ENCODE data around the gene CEP170. TPM values are rescaled to one million over a fixed set of nuclear protein-coding genes. Genes with fewer than 3 reads are reported as not detected.

The CEP170 gene
- total RNA-seq = 10 to 100 TPM in 3 of 4 donors, 1 to 10 TPM in 1; 7.5 to 25.4 (median 11.8) TPM

- H3K36me3 ChIP-seq = no peaks in the 10 kb centered on the region
- H3K4me1 ChIP-seq = peaks cover 6 to 38% (median 23%) of the 10 kb centered on the region in 4 donors
- TF ChIP-seq POLR2A (IDR thresholded peaks at IDR 0.05) (peak; percentile 49), EP300 (IDR thresholded peaks at IDR 0.05; ENCODE audit: low read depth) (no peak), POLR2AphosphoS5 (IDR thresholded peaks at IDR 0.05) (peak; percentile 81 to 87 (median 82)), CTCF (IDR thresholded peaks at IDR 0.05) (no peak)
- peak within 1 kb of the TSS; percentile 76 to 95 (median 87) for H3K4me3 ChIP-seq
- in situ Hi-C loops (cut with MboI; ENCODE audit: low pct_ligation_motif_present in 1 of 4, low pct_unique_long_range_greater_than_20kb in 1 of 4, low sequenced_read_pairs in 3 of 4) (no loop called here), intact Hi-C loops (cut with DNase I; ENCODE audit: low total_unique reads) (no loop called here)
- peak within 1 kb of the TSS; percentile 93 to 98 (median 98) for H3K27ac ChIP-seq
- H3K9me3 ChIP-seq = no peaks in the 10 kb centered on the region
- no peaks in the 10 kb centered on the region for H3K27me3 ChIP-seq
- 0% methylated on average over 35 of the region's 74 CpGs; no CpG with 5 or more reads in 1 of the 2 donors for WGBS, 2 donors (ENCODE audit: low coverage in 1 of 2)
- peak; percentile 93 for DNase-seq
Measured at GRCh38 chr1:243254927-243255790, at the start of gene CEP170. TSS of gene CEP170 (minus strand) at chr1:243255281. CDS start at chr1:243225280, 30,001 bp downstream.

DNA sequence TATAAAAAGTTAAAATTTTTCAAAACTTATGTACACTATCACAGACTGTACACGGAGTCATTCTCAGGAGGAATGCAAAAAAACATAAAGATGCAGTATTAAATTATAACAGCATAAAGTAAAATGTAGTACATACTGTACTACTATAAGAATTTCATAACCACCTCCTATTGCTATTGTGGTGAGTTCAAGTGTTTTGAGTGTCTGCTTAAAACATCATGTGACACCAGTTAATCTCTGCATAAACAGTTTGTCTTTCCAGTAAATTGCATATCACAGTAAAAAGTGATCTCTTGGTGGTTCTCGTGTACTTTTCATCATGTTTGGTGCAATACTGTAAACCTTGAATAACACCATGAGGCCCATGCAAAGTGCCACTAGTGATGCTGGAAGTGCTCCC, 46.0 kb upstream of the CEP170 start:
- no peak for DNase-seq
- H3K27me3 ChIP-seq = no peaks in the 10 kb centered on the region
- peaks cover 0 to 25% (median 4%) of the 10 kb centered on the region in 4 donors for H3K36me3 ChIP-seq
- no peak for TF ChIP-seq POLR2A (IDR thresholded peaks at IDR 0.05)
- TF ChIP-seq CTCF (IDR thresholded peaks at IDR 0.05) = no peak
- TF ChIP-seq EP300 (IDR thresholded peaks at IDR 0.05; ENCODE audit: low read depth) = no peak
- TF ChIP-seq POLR2AphosphoS5 (IDR thresholded peaks at IDR 0.05) = no peak
- in situ Hi-C loops (cut with MboI; ENCODE audit: low pct_ligation_motif_present in 1 of 4, low pct_unique_long_range_greater_than_20kb in 1 of 4, low sequenced_read_pairs in 3 of 4) = loop anchor here in 3 of 4 donors (25.0 kb wide), 1 partner anchor 839 kb away; no protein-coding TSS in a partner anchor
- intact Hi-C loops (cut with DNase I; ENCODE audit: low total_unique reads) = no loop called here
- no peak overlapping the region for H3K4me3 ChIP-seq
- H3K27ac ChIP-seq = no peak overlapping the region
- 89 to 91% methylated on average over 2 of the region's 2 CpGs for WGBS, 2 donors (ENCODE audit: low coverage in 1 of 2)
- no peaks in the 10 kb centered on the region for H3K4me1 ChIP-seq
- peaks cover 6 to 7% of the 10 kb centered on the region in 2 donors for H3K9me3 ChIP-seq

- H3K36me3 ChIP-seq = peaks cover 0 to 25% (median 4%) of the 10 kb centered on the region in 4 donors
- no peak overlapping the region for H3K27ac ChIP-seq
- intact Hi-C loops (cut with DNase I; ENCODE audit: low total_unique reads) = no loop called here
- in situ Hi-C loops (cut with MboI; ENCODE audit: low pct_ligation_motif_present in 1 of 4, low pct_unique_long_range_greater_than_20kb in 1 of 4, low sequenced_read_pairs in 3 of 4) = no loop called here
- no peak for DNase-seq
- no peak overlapping the region for H3K4me3 ChIP-seq
- TF ChIP-seq POLR2A (IDR thresholded peaks at IDR 0.05) (no peak), POLR2AphosphoS5 (IDR thresholded peaks at IDR 0.05) (no peak), EP300 (IDR thresholded peaks at IDR 0.05; ENCODE audit: low read depth) (no peak), CTCF (IDR thresholded peaks at IDR 0.05) (no peak)
- no peaks in the 10 kb centered on the region for H3K27me3 ChIP-seq
- no peaks in the 10 kb centered on the region for H3K4me1 ChIP-seq
- 100% methylated on average over 1 of the region's 1 CpG for WGBS, 2 donors (ENCODE audit: low coverage in 1 of 2)
- peaks cover 6 to 7% of the 10 kb centered on the region in 2 donors for H3K9me3 ChIP-seq
Measured at GRCh38 chr1:243299069-243299468, 44.0 kb upstream of the CEP170 start.

GRCh38 chr1:243294723-243295121, 39.6 kb upstream of the CEP170 start:
- Histone ChIP-seq H3K4me1 (no peaks in the 10 kb centered on the region), H3K36me3 (peaks cover 0 to 20% (median 3%) of the 10 kb centered on the region in 4 donors), H3K4me3 (no peak overlapping the region), H3K27ac (no peak overlapping the region), H3K27me3 (no peaks in the 10 kb centered on the region), H3K9me3 (no peaks in the 10 kb centered on the region)
- no peak for TF ChIP-seq EP300 (IDR thresholded peaks at IDR 0.05; ENCODE audit: low read depth)
- TF ChIP-seq CTCF (IDR thresholded peaks at IDR 0.05) = no peak
- no peak for TF ChIP-seq POLR2A (IDR thresholded peaks at IDR 0.05)
- TF ChIP-seq POLR2AphosphoS5 (IDR thresholded peaks at IDR 0.05) = no peak
- intact Hi-C loops (cut with DNase I; ENCODE audit: low total_unique reads) (no loop called here), in situ Hi-C loops (cut with MboI; ENCODE audit: low pct_ligation_motif_present in 1 of 4, low pct_unique_long_range_greater_than_20kb in 1 of 4, low sequenced_read_pairs in 3 of 4) (no loop called here)
- no peak for DNase-seq
- WGBS, 2 donors (ENCODE audit: low coverage in 1 of 2) = 71 to 91% methylated on average over 3 of the region's 3 CpGs
